OCI-LY1 (cell line): ENCODE data around the gene UMAD1.

ENCODE experiments used
- H2AFZ ChIP-seq: fragments of 200-600 bp; sonication (generic), shearing (Covaris generic); 2 replicates; pipeline ENCODE4 v1.6.0; 2014; ENCODE audit warnings: antibody characterized with exemption, mild to moderate bottlenecking, low read length
- H3F3A ChIP-seq: fragments of 200-600 bp; sonication (generic), shearing (Covaris generic); 2 replicates; pipeline ENCODE4 v1.6.0; 2014; ENCODE audit warnings: mild to moderate bottlenecking, antibody characterized with exemption, low read length, moderate library complexity; ENCODE audit not compliant: insufficient read depth
- H3K27ac ChIP-seq: fragments of 200-600 bp; sonication (generic); 2 replicates; pipeline ENCODE4 v1.5.1; 2014; ENCODE audit warnings: low read length, mixed run types, mild to moderate bottlenecking, low read depth; ENCODE audit not compliant: poor library complexity, severe bottlenecking
- H3K27me3 ChIP-seq: fragments of 200-600 bp; sonication (generic); 2 replicates; pipeline ENCODE4 v1.6.0; 2014; ENCODE audit warnings: antibody characterized with exemption, mild to moderate bottlenecking, low read length, moderate library complexity; ENCODE audit not compliant: insufficient read depth
- H3K36me3 ChIP-seq: fragments of 200-600 bp; sonication (generic); 2 replicates; pipeline ENCODE4 v1.6.1; 2014; ENCODE audit warnings: mild to moderate bottlenecking, antibody characterized with exemption, low read length, moderate library complexity, mixed read lengths; ENCODE audit not compliant: insufficient read depth
- H3K4me1 ChIP-seq: fragments of 200-600 bp; sonication (generic); 2 replicates; pipeline ENCODE4 v1.5.1; 2014; ENCODE audit warnings: mild to moderate bottlenecking, low read length, moderate library complexity; ENCODE audit not compliant: insufficient read depth, severe bottlenecking
- H3K4me2 ChIP-seq: fragments of 200-600 bp; sonication (generic), shearing (Covaris generic); 2 replicates; pipeline ENCODE4 v1.6.1; 2014; ENCODE audit warnings: low read length
- H3K4me3 ChIP-seq: fragments of 200-600 bp; sonication (generic); 2 replicates; pipeline ENCODE4 v1.5.1; 2014; ENCODE audit warnings: low read length, low read depth, mild to moderate bottlenecking, mixed read lengths; ENCODE audit not compliant: poor library complexity, severe bottlenecking
- H3K79me2 ChIP-seq: fragments of 200-600 bp; shearing (Covaris generic); 2 replicates; pipeline ENCODE4 v1.6.1; 2016; ENCODE audit warnings: mixed run types, low read length, mixed read lengths; ENCODE audit not compliant: insufficient read depth
- H3K9ac ChIP-seq: fragments of 200-600 bp; sonication (generic), shearing (Covaris generic); 2 replicates; pipeline ENCODE4 v1.6.1; 2014; ENCODE audit warnings: mild to moderate bottlenecking, low read length, mixed read lengths
- H3K9me2 ChIP-seq: fragments of 200-600 bp; sonication (generic), shearing (Covaris generic); 2 replicates; pipeline ENCODE4 v1.6.1; 2014; ENCODE audit warnings: low read depth, mild to moderate bottlenecking, low read length, mixed read lengths
- H3K9me3 ChIP-seq: fragments of 200-600 bp; shearing (Covaris generic); 2 replicates; pipeline ENCODE4 v1.6.1; 2014; ENCODE audit warnings: low read length, mixed read lengths
- H4K20me1 ChIP-seq: fragments of 200-600 bp; sonication (generic), shearing (Covaris generic); 2 replicates; pipeline ENCODE4 v1.6.0; 2016; ENCODE audit warnings: mild to moderate bottlenecking, low read length; ENCODE audit not compliant: insufficient read depth
- CTCF ChIP-seq: fragments of 200-600 bp; sonication (generic), shearing (Covaris generic); IDR thresholded peaks from 2 replicates; pipeline ENCODE4 v1.5.1; 2017; ENCODE audit warnings: mild to moderate bottlenecking, antibody characterized with exemption, low read length, moderate library complexity, mixed read lengths
- EZH2 ChIP-seq: fragments of 200-600 bp; sonication (generic), shearing (Covaris generic); IDR thresholded peaks from 2 replicates; pipeline ENCODE4 v1.8.0; 2017; ENCODE audit warnings: borderline replicate concordance, mixed run types, mild to moderate bottlenecking, antibody characterized with exemption, low read length, moderate library complexity, mixed read lengths

The UMAD1 gene

GRCh38 chr7:7859411-7859810, 218.9 kb downstream of the UMAD1 start:
- H3K4me3 ChIP-seq: no peak overlapping the region
- TF ChIP-seq CTCF (no peak), EZH2 (no peak)
- no peak overlapping the region for H3K9ac ChIP-seq
- H3K4me2 ChIP-seq: no peak overlapping the region
- H3K9me2 ChIP-seq: no peaks in the 10 kb centered on the region
- H3K27ac ChIP-seq: no peak overlapping the region
- no peaks in the 10 kb centered on the region for H3K27me3 ChIP-seq
- no peaks in the 10 kb centered on the region for H3K36me3 ChIP-seq
- no peaks in the 10 kb centered on the region for H3F3A ChIP-seq
- 0 out of 2 replicates have a peak, but pooled peaks cover 9% of the 10 kb centered on the region for H3K9me3 ChIP-seq
- peaks cover 44% of the 10 kb centered on the region for H3K4me1 ChIP-seq
- no peaks in the 10 kb centered on the region for H3K79me2 ChIP-seq
- H4K20me1 ChIP-seq: no peaks in the 10 kb centered on the region
- no peak overlapping the region for H2AFZ ChIP-seq

GRCh38 chr7:7861211-7861633, 220.7 kb downstream of the UMAD1 start:
- no peaks in the 10 kb centered on the region for H3K9me3 ChIP-seq
- peak overlapping the region; percentile 71 for H3K27ac ChIP-seq
- no peak overlapping the region for H2AFZ ChIP-seq
- H3K79me2 ChIP-seq: no peaks in the 10 kb centered on the region
- H3K9me2 ChIP-seq: no peaks in the 10 kb centered on the region
- H3K36me3 ChIP-seq: no peaks in the 10 kb centered on the region
- TF ChIP-seq CTCF: no peak
- TF ChIP-seq EZH2: no peak
- peak overlapping the region; percentile 15; the same call in 1 of the 2 replicates for H3K4me2 ChIP-seq
- H3K4me1 ChIP-seq: peaks cover 44% of the 10 kb centered on the region
- no peaks in the 10 kb centered on the region for H3F3A ChIP-seq
- H3K9ac ChIP-seq: no peak overlapping the region
- H3K27me3 ChIP-seq: no peaks in the 10 kb centered on the region
- no peaks in the 10 kb centered on the region for H4K20me1 ChIP-seq
- no peak overlapping the region for H3K4me3 ChIP-seq

GRCh38 chr7:7862393-7862792, 221.8 kb downstream of the UMAD1 start:
- Histone ChIP-seq H2AFZ (no peak overlapping the region), H3K36me3 (no peaks in the 10 kb centered on the region), H3K9me3 (no peaks in the 10 kb centered on the region), H3K27ac (no peak overlapping the region), H4K20me1 (no peaks in the 10 kb centered on the region), H3K9ac (no peak overlapping the region), H3K4me2 (no peak overlapping the region), H3K27me3 (no peaks in the 10 kb centered on the region), H3K79me2 (no peaks in the 10 kb centered on the region), H3K4me3 (no peak overlapping the region), H3F3A (no peaks in the 10 kb centered on the region), H3K9me2 (no peaks in the 10 kb centered on the region), H3K4me1 (peaks cover 37% of the 10 kb centered on the region)
- TF ChIP-seq CTCF (no peak), EZH2 (no peak)
